GM12878 (cell line): ENCODE measurements around the gene GMPPA.

Source experiments
- ATF7 ChIP-seq: fragments of 450-650 bp; IDR thresholded peaks from 2 replicates; pipeline ENCODE4 v1.6.1; 2016; ENCODE audit warnings: low read depth, mild to moderate bottlenecking
- EZH2 ChIP-seq: IDR thresholded peaks from 2 replicates; pipeline ENCODE4 v1.6.1; 2012; ENCODE audit warnings: low read depth, mild to moderate bottlenecking, control low read depth, inconsistent platforms, low read length, borderline replicate concordance; ENCODE audit not compliant: control insufficient read depth
- IKZF2 ChIP-seq, 2 experiments: fragments of 450-650 bp; IDR thresholded peaks; 2 replicates each; pipeline ENCODE4 v1.6.1; 2017; ENCODE audit warnings: mild to moderate bottlenecking in 2 of 2, moderate library complexity in 2 of 2
- JUND ChIP-seq: IDR thresholded peaks from 2 replicates; pipeline ENCODE4 v1.6.1; 2012; ENCODE audit warnings: low read depth, mild to moderate bottlenecking, low read length, improper control_type of control experiment, moderate library complexity
- MYC ChIP-seq: IDR thresholded peaks from 2 replicates; pipeline ENCODE4 v1.6.1; 2011; ENCODE audit warnings: mild to moderate bottlenecking, low read length, moderate library complexity, inconsistent platforms; ENCODE audit not compliant: insufficient read depth, insufficient replicate concordance, insufficient read length, severe bottlenecking
- ZZZ3 ChIP-seq: IDR thresholded peaks from 2 replicates; pipeline ENCODE4 v1.6.1; 2011; ENCODE audit warnings: low read depth; ENCODE audit not compliant: control insufficient read depth, insufficient read length
- TF ChIP-seq, protein P1 (sequence below): fragments of 450-650 bp; formaldehyde crosslinking; IDR thresholded peaks from 2 replicates; pipeline ENCODE4 v1.4.0; 2020; ENCODE audit warnings: mild to moderate bottlenecking, moderate library complexity
- TF ChIP-seq, protein P2 (sequence below), 3 experiments: IDR thresholded peaks in 2 of 3; conservative IDR thresholded peaks in 1 of 3; 2 replicates each; pipeline ENCODE4 v1.5.1; 2011; ENCODE audit warnings: low read depth in 3 of 3, low read length in 3 of 3, mild to moderate bottlenecking in 3 of 3, control low read depth in 2 of 3, moderate library complexity in 2 of 3, inconsistent platforms in 1 of 3, mixed read lengths in 1 of 3; ENCODE audit not compliant: control insufficient read depth in 2 of 3, insufficient read depth in 1 of 3; ENCODE audit errors: extremely low read depth in 1 of 3

DNA sequence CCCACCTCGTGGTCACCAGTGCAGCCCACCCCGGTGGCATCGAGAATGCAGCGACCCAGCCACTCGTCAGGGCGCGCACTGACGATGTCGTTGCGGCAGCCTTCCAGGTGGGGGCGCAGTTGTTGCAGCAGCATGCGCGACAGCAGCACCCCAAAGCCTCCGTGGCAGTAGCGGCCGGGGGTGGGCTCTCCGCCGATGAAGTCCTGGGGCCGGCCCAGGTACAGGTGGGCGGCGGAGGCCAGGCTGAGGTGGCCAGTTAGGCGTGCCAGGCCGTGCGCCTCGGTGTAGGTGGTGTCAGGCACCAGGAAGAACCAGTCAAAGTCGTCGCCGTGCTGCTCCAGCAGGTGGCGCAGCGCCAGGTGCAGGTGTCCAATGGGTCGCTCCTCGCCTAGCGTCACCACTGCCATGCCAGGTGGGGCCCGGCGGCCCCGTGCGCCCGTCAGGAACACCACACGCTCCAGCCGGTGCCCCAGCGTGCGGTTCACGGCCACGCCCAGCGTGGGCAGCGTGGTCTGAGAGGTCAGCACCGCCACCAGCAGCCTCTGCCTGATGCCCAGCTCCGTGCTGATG lies 43.0 kb downstream of the GMPPA start:
- TF ChIP-seq JUND = no peak
- TF ChIP-seq, protein P1, sequence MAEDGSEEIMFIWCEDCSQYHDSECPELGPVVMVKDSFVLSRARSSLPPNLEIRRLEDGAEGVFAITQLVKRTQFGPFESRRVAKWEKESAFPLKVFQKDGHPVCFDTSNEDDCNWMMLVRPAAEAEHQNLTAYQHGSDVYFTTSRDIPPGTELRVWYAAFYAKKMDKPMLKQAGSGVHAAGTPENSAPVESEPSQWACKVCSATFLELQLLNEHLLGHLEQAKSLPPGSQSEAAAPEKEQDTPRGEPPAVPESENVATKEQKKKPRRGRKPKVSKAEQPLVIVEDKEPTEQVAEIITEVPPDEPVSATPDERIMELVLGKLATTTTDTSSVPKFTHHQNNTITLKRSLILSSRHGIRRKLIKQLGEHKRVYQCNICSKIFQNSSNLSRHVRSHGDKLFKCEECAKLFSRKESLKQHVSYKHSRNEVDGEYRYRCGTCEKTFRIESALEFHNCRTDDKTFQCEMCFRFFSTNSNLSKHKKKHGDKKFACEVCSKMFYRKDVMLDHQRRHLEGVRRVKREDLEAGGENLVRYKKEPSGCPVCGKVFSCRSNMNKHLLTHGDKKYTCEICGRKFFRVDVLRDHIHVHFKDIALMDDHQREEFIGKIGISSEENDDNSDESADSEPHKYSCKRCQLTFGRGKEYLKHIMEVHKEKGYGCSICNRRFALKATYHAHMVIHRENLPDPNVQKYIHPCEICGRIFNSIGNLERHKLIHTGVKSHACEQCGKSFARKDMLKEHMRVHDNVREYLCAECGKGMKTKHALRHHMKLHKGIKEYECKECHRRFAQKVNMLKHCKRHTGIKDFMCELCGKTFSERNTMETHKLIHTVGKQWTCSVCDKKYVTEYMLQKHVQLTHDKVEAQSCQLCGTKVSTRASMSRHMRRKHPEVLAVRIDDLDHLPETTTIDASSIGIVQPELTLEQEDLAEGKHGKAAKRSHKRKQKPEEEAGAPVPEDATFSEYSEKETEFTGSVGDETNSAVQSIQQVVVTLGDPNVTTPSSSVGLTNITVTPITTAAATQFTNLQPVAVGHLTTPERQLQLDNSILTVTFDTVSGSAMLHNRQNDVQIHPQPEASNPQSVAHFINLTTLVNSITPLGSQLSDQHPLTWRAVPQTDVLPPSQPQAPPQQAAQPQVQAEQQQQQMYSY (CRISPR knock-in tag) = no peak
- peak; percentile 28 for TF ChIP-seq MYC
- no peak for TF ChIP-seq ZZZ3
- peak in 1 of 2 experiments; percentile 32; a peak in 1 of 4 replicates for TF ChIP-seq IKZF2 (IDR thresholded peaks at IDR 0.05)
- TF ChIP-seq EZH2 = no peak
- no peak for TF ChIP-seq ATF7
- TF ChIP-seq, protein P2, sequence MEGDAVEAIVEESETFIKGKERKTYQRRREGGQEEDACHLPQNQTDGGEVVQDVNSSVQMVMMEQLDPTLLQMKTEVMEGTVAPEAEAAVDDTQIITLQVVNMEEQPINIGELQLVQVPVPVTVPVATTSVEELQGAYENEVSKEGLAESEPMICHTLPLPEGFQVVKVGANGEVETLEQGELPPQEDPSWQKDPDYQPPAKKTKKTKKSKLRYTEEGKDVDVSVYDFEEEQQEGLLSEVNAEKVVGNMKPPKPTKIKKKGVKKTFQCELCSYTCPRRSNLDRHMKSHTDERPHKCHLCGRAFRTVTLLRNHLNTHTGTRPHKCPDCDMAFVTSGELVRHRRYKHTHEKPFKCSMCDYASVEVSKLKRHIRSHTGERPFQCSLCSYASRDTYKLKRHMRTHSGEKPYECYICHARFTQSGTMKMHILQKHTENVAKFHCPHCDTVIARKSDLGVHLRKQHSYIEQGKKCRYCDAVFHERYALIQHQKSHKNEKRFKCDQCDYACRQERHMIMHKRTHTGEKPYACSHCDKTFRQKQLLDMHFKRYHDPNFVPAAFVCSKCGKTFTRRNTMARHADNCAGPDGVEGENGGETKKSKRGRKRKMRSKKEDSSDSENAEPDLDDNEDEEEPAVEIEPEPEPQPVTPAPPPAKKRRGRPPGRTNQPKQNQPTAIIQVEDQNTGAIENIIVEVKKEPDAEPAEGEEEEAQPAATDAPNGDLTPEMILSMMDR (IDR thresholded peaks at IDR 0.05 in 2 of 3, conservative IDR thresholded peaks at IDR 0.05 in 1 of 3; ENCODE audit: control insufficient read depth in 2 of 3, extremely low read depth in 1 of 3, insufficient read depth in 1 of 3, low read depth in 3 of 3, low read length in 3 of 3) = peak; percentile 52 to 97 (median 91)
